Thoracic aorta (tissue), 2 donors: ENCODE measurements around the gene PPP3CA. TPM values are rescaled to one million over a fixed set of nuclear protein-coding genes. Genes with fewer than 3 reads are reported as not detected.

Experiments used
- ATAC-seq: fragments of 150-250 bp; one replicate; pipeline ENCODE4 v1.8.0; 2017; ENCODE audit warnings: low read depth; ENCODE audit not compliant: insufficient number of reproducible peaks, low FRiP score
- DNase-seq: peaks from one replicate; pipeline ENCODE4 v3.0.0-alpha.2; 2020; ENCODE audit warnings: low spot score
- H3K27ac ChIP-seq, 2 donors: fragments of 200-600 bp; sonication (generic); 1 replicate in 1 of 2; 2 replicates in 1 of 2; pipeline ENCODE4 v1.5.1; 2016; ENCODE audit warnings: mild to moderate bottlenecking in 2 of 2, moderate library complexity in 2 of 2
- H3K27me3 ChIP-seq: fragments of 200-600 bp; sonication (generic); replicated peaks from 2 replicates; pipeline ENCODE4 v1.6.0; 2016; ENCODE audit warnings: mild to moderate bottlenecking; ENCODE audit not compliant: insufficient read depth
- H3K36me3 ChIP-seq: fragments of 200-600 bp; sonication (generic); one replicate; pipeline ENCODE4 v1.5.1; 2016
- H3K4me1 ChIP-seq, 2 donors: fragments of 200-600 bp; sonication (generic); 1 replicate in 1 of 2; 2 replicates in 1 of 2; pipeline versions ENCODE4 v1.5.1 to v1.6.0; 2016; ENCODE audit warnings: low read depth in 2 of 2, mild to moderate bottlenecking in 1 of 2; ENCODE audit not compliant: control insufficient read depth in 1 of 2
- H3K4me3 ChIP-seq: fragments of 200-600 bp; sonication (generic); 2 replicates; pipeline ENCODE4 v1.5.1; 2016; ENCODE audit warnings: mild to moderate bottlenecking
- H3K9me3 ChIP-seq: fragments of 200-600 bp; sonication (generic); 2 replicates; pipeline ENCODE4 v1.5.1; 2016
- CTCF ChIP-seq: fragments of 200-600 bp; sonication (generic); IDR thresholded peaks from one replicate; pipeline ENCODE4 v1.5.1; 2019; ENCODE audit warnings: antibody characterized with exemption
- total RNA-seq, 2 donors: library from RNA; depleted of rRNA; stranded (reverse); fragments of >200 nt; gene quantifications; one replicate each; pipeline versions ENCODE4 v1.1.0 to v1.2.3, GENCODE V29; 2016

Gene PPP3CA
- total RNA-seq, 2 donors from 2014 or later, result 21.9 to 43.2 TPM

GRCh38 chr4:101253121-101253520 is 94.2 kb downstream of the PPP3CA start:
- Histone ChIP-seq H3K27ac (no peak overlapping the region), H3K4me1 (peaks cover 0 to 6% of the 10 kb centered on the region in 2 donors), H3K27me3 (no peaks in the 10 kb centered on the region), H3K9me3 (no peaks in the 10 kb centered on the region), H3K36me3 (no peaks in the 10 kb centered on the region), H3K4me3 (no peak overlapping the region)
- no peak for TF ChIP-seq CTCF
- ATAC-seq, result no peak
- no peak for DNase-seq

- no peaks in the 10 kb centered on the region for H3K9me3 ChIP-seq
- H3K27ac ChIP-seq, result no peak overlapping the region
- ATAC-seq (no peak), DNase-seq (no peak)
- no peaks in the 10 kb centered on the region for H3K27me3 ChIP-seq
- H3K36me3 ChIP-seq, result no peaks in the 10 kb centered on the region
- no peak for TF ChIP-seq CTCF
- H3K4me1 ChIP-seq, result peaks cover 0 to 6% of the 10 kb centered on the region in 2 donors
- H3K4me3 ChIP-seq, result no peak overlapping the region
Observed at GRCh38 chr4:101252721-101253120, 94.6 kb downstream of the PPP3CA start.

- Histone ChIP-seq H3K4me3 (no peak overlapping the region), H3K9me3 (no peaks in the 10 kb centered on the region), H3K4me1 (peaks cover 0 to 4% of the 10 kb centered on the region in 2 donors), H3K27me3 (no peaks in the 10 kb centered on the region), H3K27ac (no peak overlapping the region), H3K36me3 (no peaks in the 10 kb centered on the region)
- TF ChIP-seq CTCF, result no peak
- ATAC-seq, result no peak
- DNase-seq, result no peak
Observed at GRCh38 chr4:101251261-101251660, 96.1 kb downstream of the PPP3CA start.

- H3K4me1 ChIP-seq, result peaks cover under 1 to 3% of the 10 kb centered on the region in 2 donors
- H3K4me3 ChIP-seq, result no peak overlapping the region
- no peak overlapping the region for H3K27ac ChIP-seq
- DNase-seq (no peak), ATAC-seq (no peak)
- H3K27me3 ChIP-seq, result no peaks in the 10 kb centered on the region
- no peaks in the 10 kb centered on the region for H3K9me3 ChIP-seq
- no peak for TF ChIP-seq CTCF
- no peaks in the 10 kb centered on the region for H3K36me3 ChIP-seq
Observed at GRCh38 chr4:101244349-101244748, 103.0 kb downstream of the PPP3CA start.

- TF ChIP-seq CTCF, result no peak
- no peak overlapping the region for H3K4me3 ChIP-seq
- ATAC-seq, result no peak
- H3K9me3 ChIP-seq, result no peaks in the 10 kb centered on the region
- no peak overlapping the region for H3K27ac ChIP-seq
- no peaks in the 10 kb centered on the region for H3K36me3 ChIP-seq
- DNase-seq, result no peak
- H3K4me1 ChIP-seq, result peaks cover 11 to 12% of the 10 kb centered on the region in 2 donors
- H3K27me3 ChIP-seq, result no peaks in the 10 kb centered on the region
Observed at GRCh38 chr4:101242441-101242840, 104.9 kb downstream of the PPP3CA start.
